Peyer's patch (tissue), 4 donors: Measurements from ENCODE around the gene CLASRP.

Source experiments
- CTCF ChIP-seq, 6 experiments: fragments of 450-650 bp in 4 of 6; fragments of 200-600 bp in 2 of 6; sonication (generic) in 1 of 6; IDR thresholded peaks; one replicate each; pipeline ENCODE4 v1.5.1; 2017 to 2019; ENCODE audit warnings: antibody characterized with exemption in 6 of 6, mild to moderate bottlenecking in 3 of 6, moderate library complexity in 1 of 6
- POLR2A ChIP-seq, 2 donors: fragments of 450-650 bp; IDR thresholded peaks; one replicate each; pipeline ENCODE4 v1.5.1; 2017; ENCODE audit warnings: antibody characterized with exemption in 2 of 2, mild to moderate bottlenecking in 2 of 2, moderate library complexity in 2 of 2

DNA sequence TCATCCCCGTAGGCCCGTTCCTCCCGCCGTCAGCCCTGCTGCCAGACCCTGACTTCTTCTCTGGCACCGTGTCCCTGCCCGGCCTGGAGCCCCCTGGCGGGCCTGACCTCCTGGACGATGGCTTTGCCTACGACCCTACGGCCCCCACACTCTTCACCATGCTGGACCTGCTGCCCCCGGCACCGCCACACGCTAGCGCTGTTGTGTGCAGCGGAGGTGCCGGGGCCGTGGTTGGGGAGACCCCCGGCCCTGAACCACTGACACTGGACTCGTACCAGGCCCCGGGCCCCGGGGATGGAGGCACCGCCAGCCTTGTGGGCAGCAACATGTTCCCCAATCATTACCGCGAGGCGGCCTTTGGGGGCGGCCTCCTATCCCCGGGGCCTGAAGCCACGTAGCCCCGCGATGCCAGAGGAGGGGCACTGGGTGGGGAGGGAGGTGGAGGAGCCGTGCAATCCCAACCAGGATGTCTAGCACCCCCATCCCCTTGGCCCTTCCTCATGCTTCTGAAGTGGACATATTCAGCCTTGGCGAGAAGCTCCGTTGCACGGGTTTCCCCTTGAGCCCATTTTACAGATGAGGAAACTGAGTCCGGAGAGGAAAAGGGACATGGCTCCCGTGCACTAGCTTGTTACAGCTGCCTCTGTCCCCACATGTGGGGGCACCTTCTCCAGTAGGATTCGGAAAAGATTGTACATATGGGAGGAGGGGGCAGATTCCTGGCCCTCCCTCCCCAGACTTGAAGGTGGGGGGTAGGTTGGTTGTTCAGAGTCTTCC is 1.3 kb upstream of the CLASRP start:
- no peak for TF ChIP-seq CTCF (IDR thresholded peaks at IDR 0.05)
- no peak for TF ChIP-seq POLR2A (IDR thresholded peaks at IDR 0.05)
